HEK293T (cell line): ENCODE measurements around the gene EHD4.

Experiments used
- FOXA1 ChIP-seq: fragments of 450-650 bp; IDR thresholded peaks from 2 replicates; pipeline ENCODE4 v1.6.1; 2016; ENCODE audit warnings: mild to moderate bottlenecking
- FOXK2 ChIP-seq: fragments of 450-650 bp; IDR thresholded peaks from 2 replicates; pipeline ENCODE4 v1.6.1; 2016; ENCODE audit warnings: mild to moderate bottlenecking
- HDGF ChIP-seq: fragments of 450-650 bp; IDR thresholded peaks from 2 replicates; pipeline ENCODE4 v1.6.1; 2017; ENCODE audit warnings: antibody characterized with exemption, borderline replicate concordance
- LEF1 ChIP-seq: fragments of 450-650 bp; IDR thresholded peaks from 2 replicates; pipeline ENCODE4 v1.6.1; 2017; ENCODE audit warnings: mild to moderate bottlenecking, borderline replicate concordance
- SP1 ChIP-seq: fragments of 450-650 bp; IDR thresholded peaks from 2 replicates; pipeline ENCODE4 v1.6.1; 2017
- SUZ12 ChIP-seq: fragments of 450-650 bp; IDR thresholded peaks from 2 replicates; pipeline ENCODE4 v1.6.1; 2016; ENCODE audit warnings: mild to moderate bottlenecking

DNA sequence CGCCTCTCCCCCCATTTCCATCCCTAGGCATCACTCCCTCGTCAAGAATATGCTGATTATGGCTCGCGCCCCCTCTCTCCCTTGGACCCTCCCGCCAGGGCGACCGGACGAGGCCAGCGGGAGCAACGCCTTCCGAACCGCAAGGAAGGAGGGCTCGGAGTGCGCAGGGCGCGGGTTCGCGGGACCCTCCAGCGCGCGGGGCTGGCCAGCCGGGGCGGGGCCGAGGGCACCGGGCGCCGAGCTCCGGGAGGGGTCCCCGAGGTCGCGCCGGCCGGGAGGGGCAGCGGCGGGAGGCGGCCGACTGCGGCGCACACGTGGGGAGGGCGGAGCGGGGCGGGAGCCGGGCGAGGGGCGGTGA, 483 bp downstream of the EHD4 start:
- TF ChIP-seq SUZ12 (no peak), HDGF (no peak), FOXK2 (no peak), LEF1 (no peak), SP1 (no peak), FOXA1 (no peak)
